GM06990 (cell line): ENCODE measurements around the gene CDC20B.
A peak's percentile ranks its signal among the peaks of the same experiment; 100 is the strongest.

ENCODE experiments used
- DNase-seq: peaks from one replicate; pipeline ENCODE4 v3.0.0-alpha.2; 2011; ENCODE audit not compliant: insufficient read length; ENCODE audit errors: extremely low read depth
- H3K27me3 ChIP-seq: replicated peaks from 2 replicates; pipeline ENCODE4 v1.6.0; 2011; ENCODE audit warnings: low read length; ENCODE audit not compliant: control insufficient read depth, insufficient read depth
- H3K36me3 ChIP-seq: 2 replicates; pipeline ENCODE4 v1.5.1; 2011; ENCODE audit warnings: low read length; ENCODE audit not compliant: control insufficient read depth, insufficient read depth
- H3K4me3 ChIP-seq: replicated peaks from 2 replicates; pipeline ENCODE4 v1.5.1; 2011; ENCODE audit warnings: low read depth, mild to moderate bottlenecking, control low read depth, low read length
- CTCF ChIP-seq: IDR thresholded peaks from 2 replicates; pipeline ENCODE4 v1.5.1; 2011; ENCODE audit warnings: low read length, control low read depth, mild to moderate bottlenecking, inconsistent platforms; ENCODE audit not compliant: insufficient read depth, poor library complexity, severe bottlenecking

CDC20B gene

GRCh38 chr5:55172051-55172899 is 702 bp downstream of the CDC20B start:
- peaks cover 5% of the 10 kb centered on the region for H3K27me3 ChIP-seq
- DNase-seq = no peak
- peak; percentile 62 for TF ChIP-seq CTCF

GRCh38 chr5:55171471-55171870 is 1.5 kb downstream of the CDC20B start:
- Histone ChIP-seq H3K4me3 (no peak overlapping the region), H3K36me3 (no peaks in the 10 kb centered on the region), H3K27me3 (peaks cover 5% of the 10 kb centered on the region)
- no peak for TF ChIP-seq CTCF
- no peak for DNase-seq

More at GRCh38 chr5:55172051-55172899, 702 bp downstream of the CDC20B start:
- Histone ChIP-seq H3K4me3 (peak overlapping the region; percentile 60), H3K36me3 (no peaks in the 10 kb centered on the region)

- DNase-seq = no peak
- H3K4me3 ChIP-seq = no peak overlapping the region
- H3K27me3 ChIP-seq = no peaks in the 10 kb centered on the region; the same call in none of the 2 replicates
- TF ChIP-seq CTCF = no peak
- H3K36me3 ChIP-seq = no peaks in the 10 kb centered on the region
Observed at GRCh38 chr5:55162666-55163065, 10.3 kb downstream of the CDC20B start.

GRCh38 chr5:55160493-55161209 is 12.3 kb downstream of the CDC20B start:
- Histone ChIP-seq H3K36me3 (no peaks in the 10 kb centered on the region), H3K4me3 (no peak overlapping the region), H3K27me3 (no peaks in the 10 kb centered on the region; the same call in 1 of the 2 replicates)
- no peak for DNase-seq
- no peak for TF ChIP-seq CTCF

- no peaks in the 10 kb centered on the region; the same call in 1 of the 2 replicates for H3K27me3 ChIP-seq
- no peak within 1 kb of the TSS for H3K4me3 ChIP-seq
- DNase-seq = no peak
Observed at GRCh38 chr5:55159763-55160492, 13.0 kb downstream of the CDC20B start, which contains the start of gene GPX8. Gene GPX8, plus strand, starts transcription at chr5:55160171. Its CDS starts 22 bp downstream, at chr5:55160193.

More at GRCh38 chr5:55159763-55160492, 13.0 kb downstream of the CDC20B start, which contains the start of gene GPX8:
- H3K36me3 ChIP-seq = no peaks in the 10 kb centered on the region
- peak; percentile 43 for TF ChIP-seq CTCF
